RPMI8226 (cell line): ENCODE data around the gene C11orf97.
"Not testable (repeated sequence)": the region's sequence is repeated elsewhere in the genome, so short reads cannot be mapped to it uniquely, and the experiment has no call there.

Source experiments
- DNase-seq: peaks from one replicate; pipeline ENCODE4 v3.0.0-alpha.2; 2015

C11orf97 gene

GRCh38 chr11:94558468-94558867 is 46.2 kb downstream of the C11orf97 start:
- no peak for DNase-seq

- DNase-seq: no peak
These were observed 46.7 kb downstream of the C11orf97 start for GRCh38 chr11:94558932-94559331.

GRCh38 chr11:94559361-94559760 is 47.1 kb downstream of the C11orf97 start:
- no peak for DNase-seq

- no peak for DNase-seq
These were observed 48.6 kb downstream of the C11orf97 start for GRCh38 chr11:94560834-94561233.

GRCh38 chr11:94563176-94563847 is 51.1 kb downstream of the C11orf97 start:
- no peak for DNase-seq

- DNase-seq: no peak
These were observed 51.7 kb downstream of the C11orf97 start for GRCh38 chr11:94563848-94564467.

GRCh38 chr11:94567181-94567670 is 55.0 kb downstream of the C11orf97 start, which contains the start of gene PIWIL4:
TSS of gene PIWIL4 (plus strand) at chr11:94567368. CDS start at chr11:94567519, 151 bp downstream.
- DNase-seq: no peak

GRCh38 chr11:94568200-94568599 is 55.9 kb downstream of the C11orf97 start:
- DNase-seq: no peak

- DNase-seq: no peak
These were observed 56.5 kb downstream of the C11orf97 start for GRCh38 chr11:94568717-94569116.

- DNase-seq: not testable (repeated sequence)
These were observed 60.7 kb downstream of the C11orf97 start for GRCh38 chr11:94572975-94573374.

GRCh38 chr11:94574193-94574961 is 62.1 kb downstream of the C11orf97 start:
- DNase-seq: no peak

- DNase-seq: no peak
These were observed 64.0 kb downstream of the C11orf97 start for GRCh38 chr11:94576306-94576705.

- DNase-seq: no peak
These were observed 65.6 kb downstream of the C11orf97 start for GRCh38 chr11:94577841-94578240.
